Bone marrow (tissue), 2 donors: ENCODE data around the gene MAOB.
"Not testable (repeated sequence)": the region's sequence is repeated elsewhere in the genome, so short reads cannot be mapped to it uniquely, and the experiment has no call there.

Source experiments
- DNase-seq, 2 donors: peaks; one replicate each; lab custom pipeline; 2025; lab: John Stamatoyannopoulos, UW

MAOB gene

GRCh38 chrX:43882294-43882681, at the start of gene MAOB:
MAOB (minus strand) TSS chrX:43882450; CDS start chrX:43882299, 151 bp downstream.
- no peak for DNase-seq

DNA sequence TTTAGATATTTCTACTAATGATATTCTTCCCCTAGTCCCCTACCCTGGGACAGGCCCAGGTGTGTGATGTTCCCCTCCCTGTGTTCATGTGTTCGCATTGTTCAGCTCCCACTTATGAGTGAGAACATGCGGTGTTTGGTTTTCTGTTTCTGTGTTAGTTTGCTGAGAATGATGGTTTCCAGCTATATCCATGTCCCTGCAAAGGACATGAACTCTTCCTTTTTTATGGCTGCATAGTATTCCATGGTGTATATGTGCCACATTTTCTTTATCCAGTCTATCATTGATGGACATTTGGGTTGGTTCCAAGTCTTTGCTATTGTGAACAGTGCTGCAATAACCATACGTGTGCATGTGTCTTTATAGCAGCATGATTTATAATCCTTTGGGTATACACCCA, 39.8 kb upstream of the MAOB start:
- DNase-seq, result not testable (repeated sequence)

DNA sequence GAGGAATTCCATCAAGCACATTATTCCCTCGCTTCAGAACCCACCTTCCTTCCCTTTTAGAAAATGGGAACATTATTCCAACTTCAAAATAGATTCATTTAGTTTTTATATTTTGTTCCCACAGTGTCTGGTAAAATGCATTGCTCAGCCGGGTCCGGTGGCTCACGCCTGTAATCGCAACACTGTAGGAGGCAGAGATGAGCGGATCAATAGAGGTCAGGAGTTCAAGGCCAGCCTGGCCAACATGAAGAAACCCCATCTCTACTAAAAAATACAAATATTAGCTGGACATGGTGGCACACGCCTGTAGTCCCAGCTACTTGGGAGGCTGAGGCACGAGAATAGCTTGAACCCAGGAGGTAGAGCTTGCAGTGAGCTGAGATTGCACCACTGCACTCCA, 28.5 kb upstream of the MAOB start:
- DNase-seq, result not testable (repeated sequence)

DNA sequence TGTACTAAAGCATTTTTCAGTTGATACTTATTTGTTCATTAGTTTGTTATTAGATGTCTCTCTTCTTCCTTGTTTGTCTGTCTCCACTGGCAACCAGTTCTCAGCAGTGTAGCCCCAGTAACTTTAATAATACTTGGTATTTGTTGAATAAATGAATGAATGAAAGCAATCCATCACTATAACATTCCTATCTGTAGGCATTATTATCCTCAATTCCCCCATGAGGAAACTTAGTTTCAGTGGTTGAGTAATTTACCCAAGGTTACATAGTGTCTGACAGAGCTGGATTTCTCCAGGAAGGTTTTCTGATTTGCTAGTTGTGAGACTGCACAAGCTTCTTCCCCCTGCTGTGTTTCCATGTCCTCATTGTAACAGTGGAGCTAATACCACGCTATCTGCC, 27.8 kb upstream of the MAOB start:
- no peak for DNase-seq

DNA sequence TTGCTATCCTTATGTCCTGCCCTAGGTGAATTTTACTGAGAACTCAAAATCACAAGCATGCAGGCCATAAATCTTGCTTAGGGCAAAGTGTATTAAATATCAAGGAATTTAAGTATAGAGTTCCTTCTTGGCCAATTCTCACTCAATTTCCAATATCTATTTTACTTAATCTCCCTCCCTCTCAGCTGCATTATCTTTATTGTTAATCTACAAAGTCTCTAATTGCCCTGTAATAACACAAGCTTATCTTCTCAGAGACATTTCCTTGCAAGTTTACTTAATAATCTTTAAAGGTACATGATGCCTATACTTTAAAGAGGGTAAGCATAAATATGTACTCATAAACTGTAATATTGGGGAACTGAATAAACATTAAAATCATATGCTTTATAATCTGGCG, 26.9 kb upstream of the MAOB start:
- no peak for DNase-seq

DNA sequence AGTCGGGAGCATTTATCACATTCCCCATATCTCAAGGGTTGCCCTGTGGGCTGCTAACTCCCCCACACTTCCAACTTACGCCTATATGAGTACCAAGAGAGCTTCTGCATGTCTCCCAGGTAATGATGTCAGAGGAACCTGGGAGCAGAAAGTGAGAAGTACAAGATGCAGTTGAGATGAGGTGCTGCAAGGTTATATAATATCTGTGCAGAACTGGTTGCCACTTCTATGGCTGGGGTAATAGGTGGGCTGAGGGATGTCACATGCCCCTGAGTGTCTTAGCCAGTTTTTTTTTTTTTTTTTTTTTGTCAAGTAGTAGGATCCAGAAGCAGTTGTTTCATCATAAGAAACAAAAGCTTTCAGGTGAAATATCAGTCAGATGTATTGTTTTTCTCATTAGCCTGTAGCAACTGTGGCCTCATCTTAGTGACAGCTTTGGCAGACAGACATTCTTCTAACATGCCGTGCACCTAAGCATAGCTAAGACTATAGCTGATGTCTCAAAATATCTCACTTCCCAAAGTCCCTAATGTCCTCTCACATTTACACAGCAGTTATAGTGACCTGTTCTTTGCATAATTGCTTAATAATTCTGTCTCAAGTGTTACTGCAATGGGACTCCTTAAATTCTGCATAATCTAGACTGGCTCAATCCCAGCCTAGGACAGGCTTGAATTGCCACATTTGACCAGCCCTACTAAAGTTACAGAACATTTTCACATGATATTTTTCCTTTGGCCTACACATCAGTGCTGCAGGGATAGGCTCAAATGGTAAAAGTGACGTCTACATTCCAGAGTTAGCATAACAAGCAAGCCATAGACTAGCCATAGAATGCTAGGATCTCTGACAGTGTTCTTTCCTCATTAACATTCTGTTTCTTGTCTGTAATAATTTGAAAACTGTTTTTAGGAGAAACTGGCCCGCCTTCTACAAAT, 17.9 kb upstream of the MAOB start:
- no peak for DNase-seq

DNA sequence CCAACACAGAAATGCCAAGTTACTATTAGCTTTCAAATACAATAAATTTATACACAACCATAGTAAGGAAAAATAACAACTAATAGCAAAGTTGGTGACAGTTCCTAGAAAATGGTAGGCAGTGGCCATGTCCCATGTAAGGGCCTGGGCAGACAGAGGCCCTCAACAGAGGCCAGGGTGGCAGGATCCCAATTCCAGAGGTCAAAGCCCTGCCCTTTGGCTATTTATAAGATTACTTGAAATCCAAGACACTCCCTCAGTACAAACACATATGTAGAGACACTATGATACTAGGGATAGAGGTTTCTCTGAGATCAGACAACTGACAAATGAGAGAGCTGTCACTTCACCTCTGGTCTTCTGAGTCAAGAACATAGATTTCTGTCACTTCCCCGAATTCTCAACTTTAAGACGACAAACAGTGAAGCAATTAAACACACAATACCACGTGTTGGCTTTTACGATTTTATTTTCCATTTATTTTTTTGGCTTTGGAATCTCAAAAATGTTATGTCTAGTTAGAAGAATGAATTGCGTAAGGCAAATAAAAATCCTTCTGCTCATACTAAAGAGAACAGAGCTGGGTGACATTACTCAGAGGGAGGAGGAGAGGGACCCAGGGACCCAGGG, 16.3 kb upstream of the MAOB start:
- no peak for DNase-seq

GRCh38 chrX:43897290-43897689, 15.0 kb upstream of the MAOB start:
- DNase-seq, result no peak

- DNase-seq, result no peak
Observed at GRCh38 chrX:43892336-43892870, 10.2 kb upstream of the MAOB start.

- DNase-seq, result no peak
Observed at GRCh38 chrX:43885617-43886016, 3.4 kb upstream of the MAOB start.

- no peak for DNase-seq
Observed at GRCh38 chrX:43881410-43882293, 598 bp downstream of the MAOB start.

DNA sequence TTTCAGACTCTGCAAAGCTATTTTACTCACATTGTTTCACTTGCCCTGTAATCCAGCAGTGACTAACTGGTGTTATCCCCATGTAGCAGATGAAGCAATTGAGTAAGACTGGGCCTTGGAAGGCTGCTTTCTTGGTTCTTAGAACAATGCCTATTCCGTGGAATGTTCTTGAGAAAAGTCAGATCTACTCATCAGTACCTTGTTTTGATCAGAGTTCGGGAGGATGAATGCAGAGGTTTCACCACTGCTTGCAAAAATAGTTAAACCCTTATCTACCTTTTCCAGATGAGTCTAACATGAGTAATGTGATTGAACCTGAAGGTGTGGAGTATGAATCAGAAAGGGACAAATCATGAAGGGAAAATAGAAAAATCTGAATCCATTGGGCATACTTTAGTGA, 1.8 kb downstream of the MAOB start:
- DNase-seq, result no peak

- DNase-seq, result no peak
Observed at GRCh38 chrX:43878906-43879526, 3.2 kb downstream of the MAOB start.

- DNase-seq, result no peak
Observed at GRCh38 chrX:43876680-43877079, 5.6 kb downstream of the MAOB start.

- no peak for DNase-seq
Observed at GRCh38 chrX:43870758-43871419, 11.4 kb downstream of the MAOB start.

GRCh38 chrX:43870011-43870410, 12.2 kb downstream of the MAOB start:
- DNase-seq, result no peak

DNA sequence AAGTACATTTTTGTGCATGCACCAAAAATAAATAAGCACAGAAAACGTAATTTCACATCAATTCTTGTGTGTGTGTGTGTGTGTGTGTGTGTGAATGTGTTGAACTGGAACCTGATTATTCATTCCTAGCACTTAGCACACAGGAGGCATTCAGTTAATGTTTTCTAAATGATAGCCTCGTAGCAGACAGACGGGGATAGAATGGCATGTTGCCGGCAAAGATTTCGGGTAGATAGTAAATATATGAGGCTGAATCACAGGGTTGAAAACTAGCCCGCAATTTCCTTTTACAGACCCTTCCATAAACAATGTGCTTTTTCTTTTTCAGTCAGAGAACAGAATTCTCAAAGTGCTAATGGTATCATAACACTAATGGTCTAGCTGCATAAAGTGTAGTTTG, 13.5 kb downstream of the MAOB start:
- no peak for DNase-seq

GRCh38 chrX:43866423-43866822, 15.8 kb downstream of the MAOB start:
- no peak for DNase-seq

DNA sequence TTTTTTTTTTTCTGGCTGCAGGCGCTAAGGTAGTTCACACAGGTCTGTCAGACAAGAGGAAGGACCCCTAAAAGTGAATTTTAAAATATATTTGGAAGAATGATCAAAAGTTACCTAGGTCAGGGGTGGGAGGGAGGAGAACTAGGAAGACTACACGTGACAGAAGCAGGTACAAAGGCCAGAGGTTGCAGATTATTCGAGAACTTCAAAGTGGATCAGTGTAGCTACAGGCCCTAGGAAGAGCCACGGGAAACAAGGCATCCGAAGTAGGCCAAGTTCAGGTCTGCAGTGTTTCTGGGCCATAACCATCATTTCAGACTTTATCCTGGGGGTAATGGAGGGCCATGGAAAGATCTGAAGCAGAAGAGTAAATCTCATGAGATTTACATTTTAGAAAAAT, 16.5 kb downstream of the MAOB start:
- DNase-seq, result no peak

DNA sequence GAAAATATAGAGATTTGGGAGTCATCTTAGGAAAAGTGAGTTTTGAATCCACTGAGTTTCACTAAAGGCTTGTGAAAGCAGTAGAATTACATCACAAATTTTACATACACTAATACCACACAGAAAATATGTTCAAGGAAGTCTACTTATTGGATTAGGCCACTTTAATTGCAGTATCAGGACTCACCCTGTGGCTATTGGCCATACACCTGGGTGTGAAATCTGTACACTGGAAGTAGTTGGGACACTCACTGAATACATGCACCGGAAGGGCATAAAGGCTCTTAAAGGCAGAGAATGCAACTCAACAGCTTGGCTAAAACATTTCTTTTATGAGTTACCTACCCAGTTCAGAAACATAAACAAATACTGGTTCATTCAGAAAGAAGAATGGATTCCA, 19.8 kb downstream of the MAOB start:
- no peak for DNase-seq

GRCh38 chrX:43861750-43862149, 20.5 kb downstream of the MAOB start:
- no peak for DNase-seq
